ENCODE measurements around the gene VSTM2L.

GRCh38 chr20:37882961-37883712 is 19.8 kb upstream of the VSTM2L start:
- TF ChIP-seq CTCF (IDR thresholded peaks at IDR 0.05) (no peak), POLR2A (IDR thresholded peaks at IDR 0.05) (no peak)

Data from suprapubic skin (tissue), 3 donors.